Amniotic epithelial cell (primary cell): ENCODE measurements around the gene FBXO42.
"Not testable (repeated sequence)": the region's sequence is repeated elsewhere in the genome, so short reads cannot be mapped to it uniquely, and the experiment has no call there.

Source experiments
- DNase-seq: peaks from one replicate; pipeline ENCODE4 v3.0.0-alpha.2; 2010; ENCODE audit warnings: low read depth

FBXO42 gene

GRCh38 chr1:16242556-16243214, 109.6 kb downstream of the FBXO42 start:
- DNase-seq, result no peak

DNA sequence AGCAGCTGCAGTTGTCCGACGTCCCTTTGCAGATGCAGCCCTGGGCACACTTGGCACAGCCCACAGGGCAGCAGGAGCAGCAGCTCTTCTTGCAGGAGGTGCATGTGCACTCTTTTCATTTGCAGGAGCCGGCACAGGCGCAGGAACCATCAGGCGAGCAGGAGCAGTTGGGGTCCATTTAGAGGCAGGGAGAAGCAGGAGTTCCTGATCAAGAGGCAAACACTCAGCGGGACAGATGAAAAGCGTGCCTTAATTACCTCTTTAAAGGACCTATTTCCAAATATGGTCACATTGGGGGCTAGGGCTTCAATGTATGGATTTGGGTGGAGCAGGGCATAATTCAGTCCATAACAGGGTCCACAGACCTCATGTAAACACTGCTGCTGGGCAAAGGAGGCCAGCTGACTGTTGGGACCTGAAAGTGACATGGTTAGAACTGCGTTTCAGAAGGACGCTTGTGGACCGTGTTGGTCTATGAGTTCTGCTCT, 111.0 kb downstream of the FBXO42 start:
- DNase-seq, result no peak

- DNase-seq, result no peak
Measured at GRCh38 chr1:16239972-16240491, 112.2 kb downstream of the FBXO42 start.

DNA sequence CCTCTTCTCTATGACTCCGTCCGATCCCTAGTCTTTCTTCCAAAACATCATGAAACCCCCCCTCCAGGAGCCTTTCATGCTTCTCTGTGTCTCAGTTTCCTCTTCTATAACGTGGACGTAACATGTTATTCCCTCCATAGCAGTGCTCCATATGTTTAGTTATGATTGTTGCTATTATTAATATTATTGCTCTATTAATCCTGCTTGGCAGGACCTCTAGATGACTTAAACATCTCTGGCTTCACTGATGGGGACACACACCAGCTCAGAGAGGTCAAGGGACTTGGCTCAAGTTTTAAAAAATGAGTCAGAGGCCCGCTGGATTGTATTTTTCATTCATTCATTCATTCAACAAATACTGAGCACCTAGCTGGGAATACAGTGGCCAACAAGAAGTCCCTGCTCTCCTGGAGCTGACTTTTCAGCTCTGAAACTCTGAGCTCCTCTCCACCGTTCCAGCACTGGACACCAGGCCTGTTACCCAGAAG, 114.9 kb downstream of the FBXO42 start:
- DNase-seq, result no peak

- DNase-seq, result peak; percentile 85
Measured at GRCh38 chr1:16236511-16237342, 115.6 kb downstream of the FBXO42 start, which contains the start of gene CPLANE2. Gene CPLANE2, minus strand, starts transcription at chr1:16237183. Its CDS starts 441 bp downstream, at chr1:16236742.

DNA sequence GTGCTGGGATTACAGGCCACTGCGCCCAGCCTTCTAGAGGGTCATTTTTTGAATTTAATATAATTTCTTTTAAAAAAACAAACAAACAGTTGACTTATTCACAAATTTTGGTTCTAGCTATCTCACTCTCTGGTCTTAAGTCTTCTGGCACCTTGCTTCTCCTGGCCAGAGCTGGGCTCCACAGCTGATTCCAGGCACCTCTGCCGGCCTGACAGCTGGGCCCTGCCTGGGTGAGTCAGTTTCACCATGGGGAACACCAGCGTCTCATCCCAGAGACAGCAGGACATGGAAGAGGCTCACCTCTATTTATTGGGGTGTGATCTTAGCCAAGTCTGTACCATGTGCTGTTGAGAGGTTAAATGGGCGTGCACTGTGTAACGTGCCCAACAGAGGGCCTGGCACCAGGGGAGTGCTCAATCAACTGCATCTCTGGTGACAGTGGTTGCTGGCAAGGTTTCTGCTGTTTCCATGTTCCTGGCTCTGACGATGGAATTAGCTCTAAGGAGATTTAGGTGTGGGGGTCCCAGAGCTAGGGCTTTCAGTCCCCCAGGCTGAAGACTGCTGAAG, 116.3 kb downstream of the FBXO42 start:
- DNase-seq, result no peak

DNA sequence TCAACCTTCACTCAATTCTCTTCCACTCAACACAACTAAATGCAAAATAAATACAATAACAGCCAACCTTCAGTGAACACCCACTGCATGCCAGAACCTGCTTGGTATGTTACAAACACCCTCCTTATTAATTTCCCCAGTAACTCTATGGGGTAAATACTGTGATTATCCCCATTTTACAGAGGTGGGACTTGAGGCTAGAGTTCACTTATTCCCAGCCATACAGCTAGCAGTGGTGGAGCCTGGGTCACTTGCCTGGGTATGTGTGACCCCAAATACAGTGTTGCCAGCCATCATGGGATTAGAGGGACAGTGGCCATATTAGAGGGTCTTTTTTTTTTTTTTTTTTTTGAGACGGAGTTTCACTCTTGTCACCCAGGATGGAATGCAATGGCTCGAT, 116.9 kb downstream of the FBXO42 start:
- no peak for DNase-seq

- DNase-seq, result no peak
Measured at GRCh38 chr1:16233431-16233830, 118.8 kb downstream of the FBXO42 start.

DNA sequence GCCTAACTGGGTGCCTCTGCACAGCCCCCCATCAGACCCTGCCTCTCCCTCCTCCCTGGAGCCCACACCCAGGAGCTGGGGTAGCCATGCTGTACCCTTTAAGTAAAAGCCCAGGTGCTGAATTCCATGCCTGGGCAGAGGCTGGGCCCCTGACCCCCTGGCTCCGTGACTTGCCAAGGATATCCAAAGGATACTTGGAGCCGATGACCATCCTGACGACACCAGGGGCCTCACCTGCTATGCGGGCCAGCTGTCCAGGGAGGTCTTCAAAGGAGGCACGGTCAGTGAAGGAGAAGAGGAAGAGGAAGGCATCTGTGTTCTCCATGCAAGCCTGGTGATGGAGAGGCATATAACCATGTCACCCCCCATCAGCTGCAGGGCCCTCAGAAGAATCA, 120.0 kb downstream of the FBXO42 start:
- no peak for DNase-seq

DNA sequence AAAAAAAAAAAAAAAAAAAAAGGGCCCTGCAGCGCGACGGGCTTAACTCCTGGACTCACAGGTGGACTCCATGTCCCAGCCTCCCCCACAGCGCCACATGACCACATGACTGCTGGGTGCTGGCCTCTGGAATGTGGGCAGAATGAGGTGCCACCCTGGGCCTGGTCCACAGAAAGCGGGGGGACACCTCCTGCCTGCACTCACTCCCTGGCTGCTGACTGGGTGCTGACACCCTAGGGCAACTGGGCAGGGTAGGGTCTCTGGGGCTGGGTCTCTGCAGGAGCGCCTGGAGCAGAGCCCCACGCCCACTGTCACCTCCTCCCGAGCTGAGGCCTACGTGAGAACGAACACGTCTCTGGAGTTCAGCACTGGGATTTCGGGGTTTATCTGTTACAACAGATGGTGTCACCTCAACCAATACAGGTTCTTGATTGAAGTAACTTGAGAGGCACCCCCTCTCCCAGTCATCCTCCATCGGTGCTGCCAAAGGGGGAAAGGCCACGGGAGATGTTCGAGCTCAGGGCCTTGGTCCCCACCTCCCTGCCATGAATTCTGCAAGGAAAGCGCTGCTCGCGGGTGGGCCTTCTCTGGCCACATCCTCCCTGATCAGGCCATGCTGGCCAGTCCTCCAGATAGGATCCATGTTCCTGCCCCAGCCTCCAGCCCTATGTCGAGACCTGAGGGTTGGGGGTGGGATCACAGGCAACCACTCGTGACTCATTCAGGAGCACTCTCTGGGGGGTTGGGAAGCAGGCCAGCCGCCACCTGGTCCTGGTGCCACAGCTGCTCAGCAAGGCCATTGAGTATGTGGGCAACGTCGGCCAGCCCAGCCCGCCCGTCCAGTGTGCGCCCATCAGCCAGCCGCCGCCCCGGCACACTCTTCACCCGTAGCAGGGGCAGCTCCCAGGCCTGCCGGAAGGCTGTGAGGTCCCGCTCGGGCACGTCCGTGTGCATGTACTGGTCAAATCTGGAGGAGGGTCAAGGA, 120.7 kb downstream of the FBXO42 start:
- no peak for DNase-seq

- no peak for DNase-seq
Measured at GRCh38 chr1:16230744-16231143, 121.5 kb downstream of the FBXO42 start.

GRCh38 chr1:16229976-16230740, 122.1 kb downstream of the FBXO42 start:
- DNase-seq, result no peak

GRCh38 chr1:16226490-16227179, 125.6 kb downstream of the FBXO42 start:
- DNase-seq, result no peak

GRCh38 chr1:16226129-16226489, 126.2 kb downstream of the FBXO42 start:
- DNase-seq, result no peak

- no peak for DNase-seq
Measured at GRCh38 chr1:16224472-16224871, 127.8 kb downstream of the FBXO42 start.

DNA sequence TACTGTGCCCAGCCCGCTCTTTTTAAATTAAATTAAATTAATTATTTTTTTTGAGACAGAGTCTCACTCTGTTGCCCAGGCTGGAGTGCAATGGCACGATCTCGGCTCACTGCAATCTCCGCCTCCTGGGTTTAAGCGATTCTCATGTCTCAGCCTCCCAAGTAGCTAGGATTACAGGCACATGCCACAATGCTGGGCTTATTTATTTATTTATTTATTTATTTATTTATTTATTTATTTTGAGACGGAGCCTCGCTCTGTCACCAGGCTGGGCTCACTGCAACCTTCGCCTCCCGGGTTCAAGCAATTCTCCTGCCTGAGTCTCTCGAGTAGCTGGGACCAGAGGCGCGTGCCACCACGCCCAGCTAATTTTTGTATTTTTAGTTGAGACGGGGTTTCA, 129.6 kb downstream of the FBXO42 start:
- not testable (repeated sequence) for DNase-seq

DNA sequence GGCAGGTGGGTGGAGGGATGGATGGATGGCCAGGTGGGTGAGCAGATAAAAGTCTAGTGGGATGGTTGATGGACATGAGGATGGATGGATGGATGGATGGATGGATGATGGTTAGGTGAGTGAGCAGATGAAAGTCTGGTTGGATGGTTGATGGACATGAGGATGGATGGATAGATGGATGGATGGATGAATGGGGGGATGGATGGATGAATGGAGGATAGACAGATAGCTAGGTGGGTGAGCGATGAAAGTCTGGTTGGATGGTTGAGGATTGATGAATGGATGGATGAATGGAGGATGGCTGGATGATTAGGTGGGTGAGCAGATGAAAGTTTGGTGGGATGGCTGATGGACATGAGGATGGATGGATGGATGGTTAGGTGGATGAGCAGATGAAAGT, 130.8 kb downstream of the FBXO42 start:
- DNase-seq, result no peak

GRCh38 chr1:16219968-16220500, 132.2 kb downstream of the FBXO42 start:
- no peak for DNase-seq

- no peak for DNase-seq
Measured at GRCh38 chr1:16218674-16219071, 133.6 kb downstream of the FBXO42 start.
